NCI-H2196 treated with DMSO at 0.1 percent for 48 hours (cell line): ENCODE measurements around the gene HELB.

ENCODE experiments used
- DNase-seq: peaks from one replicate; lab custom pipeline; 2025; ENCODE audit not compliant: unreplicated experiment; lab: John Stamatoyannopoulos, UW

Gene HELB

DNA sequence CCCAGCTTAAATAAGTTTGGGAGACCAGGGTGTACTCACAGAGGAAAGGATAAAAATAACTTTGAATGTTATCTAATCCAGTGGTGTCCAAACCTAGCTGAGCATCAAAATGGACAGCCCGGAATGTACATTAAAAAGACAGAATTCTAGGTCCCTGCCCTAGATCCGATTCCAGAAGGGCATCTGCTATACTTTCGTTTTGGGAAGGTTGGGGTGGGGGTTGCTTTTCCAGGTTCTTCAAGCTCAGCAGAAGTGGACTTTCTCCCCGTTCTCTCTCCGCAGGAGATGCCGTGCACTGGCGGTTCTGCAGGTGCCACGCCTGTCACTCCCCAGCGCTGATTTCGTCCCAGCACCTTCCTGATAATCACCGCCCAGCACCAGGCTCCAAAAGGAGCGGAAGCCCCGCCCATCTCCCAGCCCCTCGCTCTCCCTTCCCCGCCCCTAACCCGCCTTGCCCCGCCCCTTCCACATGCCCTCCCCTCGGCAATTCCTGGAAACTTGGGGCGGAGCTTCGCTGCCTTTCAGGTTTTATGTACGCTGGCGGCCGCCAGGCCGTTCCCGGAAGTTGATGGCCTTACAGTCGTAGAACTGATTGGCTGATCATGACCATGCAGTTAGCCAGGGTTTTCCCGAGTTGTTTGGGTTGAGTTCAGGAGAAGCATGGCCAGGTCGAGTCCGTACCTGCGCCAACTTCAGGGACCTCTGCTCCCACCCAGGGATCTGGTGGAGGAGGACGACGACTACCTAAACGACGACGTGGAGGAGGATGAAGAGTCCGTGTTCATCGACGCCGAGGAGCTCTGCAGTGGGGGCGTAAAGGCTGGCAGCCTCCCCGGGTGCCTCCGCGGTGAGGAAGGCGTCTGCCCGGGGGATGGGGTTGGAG is at the start of gene HELB:
Gene HELB (plus strand): TSS at position 550 of the 883 bp plus-strand sequence. CDS start 111 bp downstream, at position 661.
- DNase-seq: peak; percentile 93

DNA sequence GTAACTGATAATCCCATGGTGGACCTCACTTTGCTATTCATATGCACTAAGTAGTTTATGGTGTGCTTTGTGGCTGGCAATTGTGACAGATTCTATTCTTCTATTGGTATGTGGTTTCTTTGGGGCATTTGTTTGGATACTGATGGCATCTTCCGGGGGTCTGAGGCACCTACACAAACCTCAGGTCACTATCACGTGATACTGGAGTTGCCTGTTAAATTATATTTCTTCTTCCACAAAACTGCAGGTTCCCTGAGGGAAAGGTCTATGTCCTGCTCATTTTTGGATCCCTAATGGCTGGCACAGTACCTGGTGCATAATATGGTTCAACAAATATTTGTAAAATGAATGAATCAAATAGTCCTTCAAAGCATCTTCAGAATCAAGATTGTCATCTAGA is 49.5 kb upstream of the HELB start:
- DNase-seq: no peak

DNA sequence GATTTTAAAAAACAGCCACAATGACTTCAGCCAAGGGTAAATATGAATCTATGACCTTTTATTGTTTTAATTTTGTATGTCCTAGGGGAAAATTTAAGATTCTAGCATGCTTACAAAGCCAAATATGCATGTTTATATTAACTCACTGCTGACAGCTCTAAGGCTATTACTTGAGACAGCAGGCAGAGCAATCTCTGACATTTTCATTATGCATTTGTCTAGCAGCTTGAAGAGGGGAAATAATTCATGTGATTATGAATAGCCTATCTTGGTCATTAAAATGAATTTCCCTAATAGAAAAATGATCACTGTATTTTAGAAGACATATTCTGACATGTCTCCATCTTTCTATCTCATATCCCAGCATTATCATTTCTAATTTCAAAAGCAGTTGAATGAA is 46.6 kb upstream of the HELB start:
- no peak for DNase-seq

DNA sequence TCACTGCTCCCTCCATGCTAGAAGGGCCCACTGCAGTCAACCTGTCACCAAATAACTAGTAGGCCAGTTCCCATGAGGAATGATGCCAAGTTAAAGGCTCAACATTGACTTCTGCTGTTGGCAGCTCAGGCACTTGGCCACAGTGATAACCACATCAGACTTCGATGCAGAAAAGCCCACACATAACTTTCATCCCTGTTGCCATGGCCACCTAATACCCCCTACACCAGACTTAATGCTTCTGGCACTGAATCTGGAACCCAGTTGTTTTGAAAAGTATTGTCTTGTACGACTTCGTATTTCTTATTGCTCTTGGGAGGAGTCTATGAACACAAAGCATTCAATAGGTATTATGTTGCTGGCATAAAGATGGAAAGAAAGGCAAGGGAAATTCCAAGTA is 44.3 kb upstream of the HELB start:
- no peak for DNase-seq

DNA sequence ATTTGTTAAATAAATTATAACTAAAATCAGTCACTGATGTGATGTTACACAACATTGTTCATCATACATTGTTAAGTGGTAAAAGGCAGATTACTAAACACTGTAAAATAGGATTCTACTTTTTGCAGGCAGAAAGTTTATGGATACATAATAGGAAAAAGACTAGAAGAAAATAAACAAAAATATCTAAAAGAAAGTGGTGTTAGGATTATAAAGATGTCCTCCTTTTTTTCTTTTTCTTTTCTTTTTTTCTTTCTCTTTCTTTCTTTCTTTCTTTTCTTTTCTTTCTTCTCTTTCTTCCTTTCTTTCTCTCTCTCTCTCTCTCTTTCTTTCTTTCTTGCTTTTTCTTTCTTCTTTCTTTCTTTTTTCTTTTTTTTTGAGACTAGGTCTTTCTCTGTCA is 39.6 kb upstream of the HELB start:
- no peak for DNase-seq

DNA sequence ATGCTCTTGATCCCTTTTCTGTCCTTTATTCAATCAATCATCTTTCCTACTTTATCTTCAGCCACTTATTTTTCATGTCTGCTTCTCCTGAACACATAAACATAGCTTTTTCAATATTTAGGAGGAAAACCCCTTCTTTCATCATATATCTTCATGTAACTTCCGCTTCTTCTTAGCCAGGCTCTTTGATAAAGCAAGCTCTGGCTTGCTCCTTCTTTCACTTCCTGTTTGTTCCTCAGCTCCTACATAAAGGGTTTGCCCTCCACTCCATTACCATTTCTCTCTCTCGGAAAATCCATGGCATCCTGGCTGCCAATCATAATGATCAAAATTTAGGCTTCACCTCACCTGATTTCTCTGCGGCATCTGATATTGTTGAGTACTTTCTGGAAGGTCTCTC is 33.7 kb upstream of the HELB start:
- no peak for DNase-seq

DNA sequence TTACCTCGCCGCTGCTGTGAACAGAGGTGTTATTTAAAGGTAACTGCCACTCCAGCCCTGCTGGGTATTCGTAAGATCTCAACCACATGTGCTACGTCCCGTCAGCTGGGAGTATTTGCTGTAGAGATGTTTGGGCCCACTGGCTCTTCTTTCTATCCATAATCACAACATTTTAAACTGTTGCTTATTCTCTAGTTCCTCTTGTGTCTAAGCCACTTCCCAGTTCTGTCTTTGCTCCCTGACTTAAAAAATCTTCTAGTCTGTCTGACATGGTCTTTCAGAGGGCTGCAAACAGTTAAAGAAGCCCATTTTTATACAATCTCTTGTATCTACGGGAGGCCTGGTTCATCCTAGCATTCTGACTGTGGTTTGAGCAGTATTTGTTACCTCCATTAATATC is 33.2 kb upstream of the HELB start:
- no peak for DNase-seq

DNA sequence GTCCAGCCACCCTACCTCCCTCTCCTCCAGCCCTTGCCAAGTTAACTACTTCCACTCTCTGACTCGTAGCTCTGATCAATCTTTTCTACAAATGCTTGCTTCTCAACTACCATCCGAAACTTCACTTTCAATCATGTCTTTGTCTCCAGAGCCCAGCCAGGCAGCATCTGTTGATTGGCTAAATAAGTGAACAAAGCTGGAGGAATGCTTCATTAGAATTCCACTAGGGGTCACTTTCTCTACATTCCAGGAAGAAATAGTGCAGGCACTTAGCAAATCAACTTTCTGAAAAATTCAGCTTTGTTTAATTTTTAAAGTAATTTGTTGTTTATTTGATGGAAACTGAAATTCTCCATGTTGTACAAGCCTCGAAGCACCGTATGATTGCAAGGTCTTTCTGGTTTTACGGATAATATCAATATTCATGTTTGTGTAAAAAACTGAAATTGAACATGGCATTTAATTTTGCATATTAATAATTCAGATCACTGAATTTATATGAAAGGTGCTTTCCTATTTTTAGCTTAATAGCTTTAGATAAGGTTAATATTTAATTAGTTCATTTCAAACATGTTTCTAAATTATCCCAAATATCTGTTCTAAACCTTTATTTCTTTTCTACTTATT is 32.4 kb upstream of the HELB start:
- DNase-seq: no peak

DNA sequence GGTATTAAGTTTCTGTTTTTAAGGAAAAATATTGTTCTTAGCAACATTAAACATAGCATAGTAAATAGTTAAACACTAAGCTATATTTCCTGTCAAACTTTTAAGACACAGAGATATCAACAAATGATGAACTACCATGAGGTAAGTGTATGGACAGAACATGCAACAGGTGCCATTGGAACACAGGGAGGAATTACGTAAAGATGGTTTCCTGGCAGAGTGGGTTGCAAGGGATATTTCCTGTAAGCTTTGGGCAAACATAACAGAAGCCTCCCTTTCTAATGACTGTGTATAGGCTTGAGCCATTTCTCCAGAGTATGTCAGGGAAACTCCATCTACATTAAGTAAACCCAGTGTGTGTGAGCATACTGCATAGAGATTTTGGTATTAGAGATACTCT is 31.7 kb upstream of the HELB start:
- no peak for DNase-seq

DNA sequence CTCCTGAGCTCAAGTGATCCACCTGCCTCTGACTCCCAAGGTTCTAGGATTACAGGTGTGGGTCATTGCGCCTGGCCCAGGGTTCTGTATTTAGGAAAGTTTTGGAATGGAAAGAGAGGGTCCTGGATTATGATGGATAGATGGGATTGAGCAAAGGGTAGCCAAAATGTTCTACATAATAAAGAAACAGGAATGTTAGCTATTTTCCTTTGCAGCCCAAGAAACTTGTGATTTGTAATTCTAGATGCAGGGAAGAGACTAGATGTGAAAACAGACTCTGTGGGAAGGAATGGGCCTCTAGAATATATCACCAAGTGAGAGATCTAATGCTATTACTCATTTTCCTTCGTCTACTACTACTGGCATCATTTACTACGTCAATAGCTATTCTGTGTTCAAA is 29.6 kb upstream of the HELB start:
- no peak for DNase-seq

DNA sequence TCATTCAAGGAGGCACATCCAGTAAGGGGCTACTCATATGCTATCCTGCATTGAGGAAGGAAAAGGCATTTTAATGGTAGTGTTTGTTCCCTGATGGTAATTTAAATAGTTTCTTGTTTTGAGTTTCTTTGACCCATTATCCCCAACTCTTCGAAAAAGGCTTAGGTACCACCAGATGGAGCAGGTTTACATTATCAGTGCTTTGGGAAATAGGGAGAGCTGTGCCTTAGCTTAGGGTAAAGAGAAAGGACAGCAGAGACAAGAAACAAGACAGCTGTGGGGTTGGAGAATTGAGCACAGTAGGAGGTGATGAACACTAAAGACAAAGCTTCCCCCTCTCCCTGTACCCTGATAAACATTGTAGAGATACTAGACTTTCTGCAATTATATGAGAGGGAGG is 29.1 kb upstream of the HELB start:
- DNase-seq: no peak

DNA sequence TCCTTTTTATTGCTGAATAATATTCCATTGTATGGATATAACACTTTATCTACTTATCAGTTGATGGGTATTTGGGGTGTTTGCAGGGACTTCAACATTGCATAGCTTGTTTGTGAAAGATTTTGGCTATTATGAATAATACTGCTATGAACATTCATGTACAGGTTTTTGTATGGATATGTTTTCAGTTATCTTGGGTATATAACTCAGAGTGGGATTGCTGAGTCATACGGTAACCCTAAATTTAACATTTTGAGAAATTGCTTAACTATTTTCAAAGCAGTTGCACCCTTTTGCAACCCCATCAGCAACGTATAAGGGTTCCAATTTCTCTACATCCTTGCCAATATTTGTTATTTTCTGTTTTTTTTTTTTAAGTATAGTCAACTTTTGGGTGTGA is 27.3 kb upstream of the HELB start:
- DNase-seq: no peak

DNA sequence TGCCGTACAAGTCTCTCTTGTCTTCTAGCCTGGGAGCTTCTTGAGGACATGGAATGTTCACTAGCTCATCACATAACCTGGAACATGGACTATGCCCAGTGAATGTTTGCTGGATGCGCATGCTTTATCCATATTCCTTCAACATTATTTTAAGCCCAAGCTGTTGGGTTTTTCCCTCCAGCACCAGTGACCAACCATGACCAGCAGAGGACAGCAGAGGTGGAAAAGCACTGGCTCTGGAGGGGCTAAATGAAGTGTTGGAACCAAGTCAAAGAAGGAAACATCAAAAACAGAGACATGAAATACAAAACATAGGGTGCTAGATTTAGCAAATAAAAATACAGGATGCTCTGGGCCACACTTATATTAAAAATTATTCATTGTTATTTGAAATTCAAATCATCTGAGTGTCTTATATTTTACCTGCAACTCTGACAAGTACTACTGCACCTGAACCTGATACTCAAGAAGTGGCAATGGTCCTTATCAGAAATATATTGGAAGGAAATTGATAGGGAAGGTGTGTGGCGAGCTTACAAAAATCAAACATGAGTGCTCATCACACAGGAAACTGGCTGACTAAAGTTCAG is 23.1 kb upstream of the HELB start:
- no peak for DNase-seq

DNA sequence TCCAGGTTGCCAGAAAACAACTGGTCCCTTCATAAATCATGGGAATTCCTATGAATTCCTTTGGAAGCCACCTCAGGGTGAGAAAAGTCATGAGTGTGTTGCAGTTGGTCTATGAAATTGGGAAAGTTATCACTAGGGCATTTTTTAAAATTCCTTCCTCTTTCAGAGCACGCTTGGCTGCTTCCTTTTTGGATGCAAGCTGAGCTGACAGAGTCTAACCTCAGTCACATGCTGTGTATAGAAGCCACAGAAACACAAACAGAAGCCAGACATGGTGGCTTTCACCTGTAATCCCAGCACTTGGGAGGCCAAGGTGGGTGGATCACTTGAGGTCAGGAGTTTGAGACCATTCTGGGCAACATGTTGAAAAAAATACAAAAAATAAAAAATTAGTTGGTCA is 21.7 kb upstream of the HELB start:
- no peak for DNase-seq

DNA sequence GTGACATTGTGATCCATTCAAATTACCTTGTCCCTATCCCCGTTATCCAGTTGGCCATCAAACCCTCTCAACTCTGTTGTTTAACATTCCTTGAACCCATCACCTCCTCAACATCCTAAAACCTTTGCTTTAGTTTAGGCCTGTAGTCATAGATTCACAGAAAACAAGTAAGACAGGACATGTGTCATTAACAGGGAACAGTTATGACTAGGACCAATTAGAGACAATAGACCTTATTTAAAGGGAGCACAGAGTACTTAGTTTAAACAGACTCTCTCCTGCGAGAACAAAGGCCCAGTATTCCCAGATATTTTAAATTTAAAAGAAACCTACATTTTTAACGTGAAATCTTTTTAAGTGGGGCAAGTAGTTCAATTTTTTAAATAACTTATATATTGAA is 20.0 kb upstream of the HELB start:
- DNase-seq: no peak

DNA sequence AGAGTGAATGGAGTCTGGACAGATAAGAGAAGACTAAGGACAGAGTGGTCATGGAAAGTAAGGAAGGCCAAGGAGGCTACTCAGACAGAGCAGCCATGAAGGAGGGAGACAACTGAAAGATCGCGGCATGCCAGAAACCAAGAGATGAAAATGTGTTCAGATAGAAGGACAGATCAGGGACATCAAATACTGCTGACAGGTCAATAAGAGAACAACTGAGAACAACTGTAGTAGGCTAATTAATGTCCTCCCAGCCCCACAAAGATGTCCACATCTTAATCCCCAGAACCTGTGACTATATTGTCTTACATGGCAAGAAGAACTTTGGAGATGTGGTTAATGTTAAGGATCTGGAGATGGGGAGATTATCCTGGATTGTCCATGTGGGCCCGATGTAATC is 15.0 kb upstream of the HELB start:
- DNase-seq: no peak

DNA sequence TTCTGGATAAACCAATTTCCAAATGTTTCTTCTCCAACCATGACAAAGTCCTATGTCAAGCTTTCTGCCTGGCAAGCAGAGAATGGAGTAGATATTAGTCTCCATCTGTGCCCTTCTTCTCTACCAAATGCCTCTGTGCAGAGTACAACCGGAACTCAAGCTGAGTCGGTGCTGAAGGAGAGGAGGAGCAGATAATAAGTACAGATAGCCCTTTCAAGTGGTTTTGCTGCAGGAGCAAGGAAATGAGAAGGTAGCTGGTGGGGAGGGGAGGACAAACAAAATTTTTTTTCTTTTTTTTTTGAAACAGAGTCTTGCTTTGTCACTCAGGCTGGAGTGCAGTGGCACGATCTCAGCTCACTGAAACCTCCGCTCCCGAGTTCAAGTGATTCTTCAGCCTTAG is 14.2 kb upstream of the HELB start:
- DNase-seq: no peak

DNA sequence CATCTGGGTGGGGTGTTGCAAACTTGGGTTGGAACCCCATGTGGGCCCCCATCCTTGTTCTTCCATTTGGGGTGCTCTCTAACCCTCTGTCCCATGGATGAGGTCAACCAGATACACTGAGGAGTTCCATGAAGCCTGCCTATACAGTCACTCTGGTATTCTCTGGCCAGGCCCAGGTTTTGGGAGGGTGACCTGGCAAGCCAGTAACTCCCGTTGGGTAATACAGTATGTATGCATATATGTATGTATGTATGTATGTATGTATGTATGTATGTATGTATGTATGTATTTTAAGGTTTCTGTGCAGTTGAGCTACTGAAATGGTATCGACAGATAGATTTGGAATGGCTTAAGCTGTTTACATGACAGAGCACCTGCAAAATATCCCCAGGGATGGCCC is 12.8 kb upstream of the HELB start:
- DNase-seq: no peak

DNA sequence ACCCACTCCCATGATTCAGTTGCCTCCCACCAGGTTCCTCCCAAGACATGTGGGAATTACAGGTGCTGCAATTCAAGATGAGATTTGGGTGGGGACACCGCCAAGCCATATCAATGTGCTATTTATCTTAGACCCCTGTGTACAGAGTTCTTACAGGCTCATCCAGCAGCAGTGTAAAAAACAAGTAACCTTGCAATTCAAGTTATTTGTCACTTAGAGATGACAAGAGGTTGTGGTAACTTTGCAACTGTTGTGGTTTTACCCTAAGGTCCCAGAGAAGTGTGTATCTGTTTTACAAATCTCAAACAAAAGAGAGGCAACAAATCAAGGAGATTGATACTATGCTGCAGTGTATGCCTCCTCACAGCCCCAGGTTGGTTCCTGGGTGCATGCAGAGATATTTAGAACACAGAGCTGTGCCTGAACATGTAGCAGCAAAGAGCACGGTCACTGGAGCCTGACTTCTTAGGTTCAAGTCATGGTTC is 11.5 kb upstream of the HELB start:
- no peak for DNase-seq

DNA sequence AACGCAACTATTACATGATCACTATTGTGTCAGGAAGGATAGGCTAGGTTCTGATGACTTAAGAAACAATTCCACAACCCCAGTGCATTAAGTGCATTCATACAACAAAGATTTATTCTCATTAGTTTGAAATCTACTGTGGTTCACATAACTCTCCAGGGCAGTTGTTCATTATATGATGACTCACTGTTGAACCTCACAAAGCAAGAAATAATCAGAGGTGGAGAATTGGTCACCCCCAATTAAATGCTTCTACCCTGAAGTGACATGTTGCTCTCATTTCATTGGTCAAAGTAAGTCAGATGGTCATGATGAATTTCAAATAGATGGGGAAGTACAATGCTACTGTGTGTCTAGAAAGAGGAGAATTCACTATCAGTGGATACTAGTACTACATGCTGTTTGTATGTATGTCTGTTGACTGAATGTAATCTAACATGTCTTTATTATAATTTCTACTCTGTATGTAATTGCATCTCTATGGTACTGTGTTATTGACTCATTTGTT is 6.1 kb upstream of the HELB start:
- no peak for DNase-seq

DNA sequence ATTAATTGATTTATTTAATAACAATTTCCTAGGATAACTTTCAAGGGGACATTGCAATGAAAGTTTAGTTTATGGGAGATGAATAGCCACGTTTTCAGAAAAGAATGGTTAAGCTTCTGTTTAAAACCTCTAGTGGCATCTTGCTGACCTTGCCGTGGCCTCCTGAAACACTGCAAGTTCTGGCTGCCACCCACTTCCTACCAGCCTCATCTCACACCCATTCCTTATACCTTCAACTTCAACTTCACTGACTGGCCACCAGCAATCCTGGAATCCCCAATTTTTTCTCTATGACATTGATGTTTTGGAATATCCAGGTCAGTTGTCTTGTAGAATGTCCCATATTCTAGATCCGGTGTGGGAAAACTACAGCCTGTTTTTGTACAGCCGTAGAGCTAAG is 5.2 kb upstream of the HELB start:
- DNase-seq: no peak

DNA sequence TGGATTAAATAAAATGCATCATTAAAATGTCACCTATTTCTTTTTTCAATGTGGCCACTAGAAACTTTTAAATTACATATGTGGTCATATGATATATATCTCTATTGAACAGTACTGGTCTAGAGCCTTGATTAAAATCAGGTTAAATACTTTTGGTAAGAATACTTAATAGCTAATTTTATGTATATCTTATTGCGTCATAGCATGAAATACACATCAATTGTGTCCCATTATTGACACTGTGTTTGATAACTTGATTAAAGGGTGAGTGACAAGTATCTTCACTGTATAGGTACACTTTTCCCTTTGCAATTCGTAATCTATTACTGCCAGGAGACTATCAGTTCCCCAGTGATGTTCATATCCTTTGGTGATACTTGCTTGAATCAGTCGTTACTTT is 4.4 kb upstream of the HELB start:
- DNase-seq: no peak
